NCI-H2029 (cell line): ENCODE data around the gene FAM47B.

ENCODE experiments used
- DNase-seq: peaks from one replicate; lab custom pipeline; 2025; lab: John Stamatoyannopoulos, UW

Gene FAM47B

GRCh38 chrX:34942496-34942895 lies at the start of gene FAM47B:
Gene FAM47B, plus strand, starts transcription at chrX:34942796. Its CDS starts 36 bp downstream, at chrX:34942832.
- DNase-seq = no peak

- no peak for DNase-seq
These were observed 48.9 kb upstream of the FAM47B start for GRCh38 chrX:34893741-34894140.

- no peak for DNase-seq
These were observed 41.9 kb upstream of the FAM47B start for GRCh38 chrX:34900691-34901090.

GRCh38 chrX:34901761-34902160 lies 40.8 kb upstream of the FAM47B start:
- DNase-seq = no peak

DNA sequence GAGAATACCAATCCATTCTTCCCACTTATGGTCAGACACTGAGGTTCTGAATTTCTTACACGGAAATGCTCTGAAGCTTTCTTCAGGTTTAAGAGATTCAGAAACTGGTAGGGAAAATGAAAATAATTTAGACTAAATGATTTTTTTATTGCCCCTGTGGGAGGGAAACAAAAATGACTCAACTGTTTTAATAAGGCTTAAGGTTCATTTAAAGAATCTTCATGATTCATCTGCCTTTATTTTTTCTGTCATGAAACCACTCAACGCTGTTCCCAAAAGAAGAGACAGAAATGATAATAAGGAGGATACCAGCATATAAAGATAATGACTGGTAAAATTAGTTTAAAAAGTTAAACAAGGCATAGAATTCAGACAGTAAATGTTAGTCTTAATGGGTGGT lies 39.3 kb upstream of the FAM47B start:
- DNase-seq = no peak

GRCh38 chrX:34909151-34909550 lies 33.4 kb upstream of the FAM47B start:
- DNase-seq = no peak

DNA sequence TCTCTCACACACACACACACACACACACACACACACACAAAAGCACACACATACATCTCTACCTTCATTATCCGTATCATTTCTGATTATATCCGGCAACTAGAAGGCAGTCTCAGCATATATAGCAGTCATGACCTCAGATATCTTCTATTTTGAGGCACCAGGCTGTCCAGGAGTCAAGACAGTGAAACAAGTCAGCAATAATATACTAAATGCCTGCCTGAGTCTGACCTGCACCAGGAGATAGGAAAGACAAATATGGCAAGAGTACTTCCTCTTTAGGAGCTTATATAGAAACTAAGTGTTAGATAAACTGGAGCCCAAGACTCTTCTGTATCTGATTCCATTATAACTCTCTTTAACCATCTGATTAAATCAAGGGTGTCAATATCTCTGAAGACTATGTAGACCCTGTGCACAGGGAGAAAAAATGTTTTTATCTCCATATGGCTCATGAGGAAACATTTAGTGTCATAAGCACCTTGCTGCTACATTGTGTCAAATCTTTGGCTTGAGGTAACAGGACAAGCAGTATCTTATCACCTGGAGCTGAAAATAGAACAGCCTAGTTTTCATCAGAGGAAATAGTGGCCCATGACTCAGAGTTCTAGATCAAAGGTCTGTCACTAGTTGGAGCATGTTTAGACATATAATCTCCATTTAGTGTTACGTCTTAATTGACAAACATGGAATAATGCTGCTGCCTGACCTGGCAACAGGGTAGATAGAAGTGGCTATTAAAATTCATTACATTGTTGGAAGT lies 27.0 kb upstream of the FAM47B start:
- no peak for DNase-seq

DNA sequence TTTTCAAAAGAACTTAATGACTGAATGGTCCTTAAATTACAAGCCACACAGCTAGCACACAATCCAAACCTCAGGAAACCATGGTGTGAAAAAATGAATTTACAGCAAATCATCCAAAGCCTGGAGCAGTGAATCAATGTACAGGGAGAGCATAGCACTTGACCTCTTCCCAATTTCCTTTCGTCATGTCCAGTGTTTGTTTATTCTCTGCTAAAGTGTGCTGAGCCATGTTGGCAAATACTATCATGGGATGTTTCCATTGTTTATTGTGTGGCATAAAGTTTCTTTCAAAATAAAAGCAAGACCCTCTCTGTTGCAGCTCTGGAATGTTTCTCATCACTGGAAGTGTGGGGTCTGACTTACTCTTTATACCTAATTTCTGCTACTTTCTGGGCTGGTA lies 25.4 kb upstream of the FAM47B start:
- no peak for DNase-seq

DNA sequence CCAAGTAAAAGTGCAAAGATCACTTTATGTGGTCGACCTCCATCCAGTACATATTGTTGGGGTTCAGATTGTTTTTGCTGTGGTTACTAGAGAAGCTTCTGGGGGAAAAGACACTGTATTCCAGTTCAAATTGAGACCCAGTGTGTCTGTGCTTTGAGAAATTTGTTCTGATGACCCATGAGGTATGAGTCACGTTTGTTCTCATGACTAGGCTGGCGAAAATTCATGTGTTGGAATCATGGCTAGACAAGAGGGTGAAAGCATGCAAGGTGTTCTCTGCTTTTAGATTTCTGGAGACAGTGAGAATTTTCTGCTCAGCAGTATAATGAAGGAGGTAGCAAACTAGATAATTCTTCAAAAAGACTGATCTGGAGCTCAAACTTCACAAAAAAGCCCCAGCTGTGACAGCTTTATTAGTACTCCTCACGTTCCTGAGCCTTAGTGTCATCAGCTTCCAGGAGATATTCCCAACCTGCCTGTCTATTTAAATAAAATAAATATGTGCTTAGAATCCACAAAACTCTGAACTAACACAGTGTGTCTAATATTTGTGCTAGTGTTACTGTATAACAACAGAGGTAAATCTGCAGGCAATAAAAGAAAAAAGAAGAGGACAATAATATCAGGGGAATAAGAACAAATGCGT lies 24.4 kb upstream of the FAM47B start:
- DNase-seq = no peak

DNA sequence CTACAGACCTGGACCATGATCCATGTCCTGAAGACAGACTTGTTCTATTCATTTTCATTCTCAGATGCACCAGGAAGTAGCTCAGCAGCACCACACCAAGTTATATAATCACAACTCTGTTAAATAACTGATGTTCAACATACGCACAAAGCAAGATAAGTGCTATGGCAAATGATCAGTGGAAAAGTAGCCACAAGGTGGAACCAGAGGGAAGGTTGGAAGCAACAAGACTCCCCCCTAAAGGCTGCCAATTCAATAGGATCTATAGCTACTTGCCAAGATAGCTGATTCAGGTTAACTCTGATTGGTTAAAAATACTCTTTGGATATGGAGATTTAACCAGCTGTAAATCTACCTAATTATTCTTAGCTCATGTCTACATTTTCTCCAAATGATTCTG lies 23.7 kb upstream of the FAM47B start:
- DNase-seq = no peak

GRCh38 chrX:34927866-34928265 lies 14.7 kb upstream of the FAM47B start:
- no peak for DNase-seq

DNA sequence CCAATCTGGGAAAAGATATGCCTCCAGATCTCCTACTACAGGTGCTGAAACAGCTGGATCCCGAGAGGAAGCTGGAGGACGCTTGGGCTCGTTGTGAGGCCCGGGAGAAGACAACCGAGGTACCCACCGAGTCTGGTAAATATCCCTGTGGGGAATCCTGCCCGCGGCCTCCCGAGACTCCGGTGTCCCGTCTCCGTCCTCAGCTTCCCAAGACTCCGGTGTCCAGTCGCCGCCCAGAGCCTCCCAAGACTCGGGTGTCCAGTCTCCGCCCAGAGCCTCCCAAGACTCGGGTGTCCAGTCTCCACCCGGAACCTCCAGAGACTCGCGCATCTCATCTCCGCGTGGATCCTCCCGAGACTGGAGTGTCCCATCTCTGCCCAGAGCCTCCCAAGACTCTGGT lies 639 bp downstream of the FAM47B start:
- no peak for DNase-seq

DNA sequence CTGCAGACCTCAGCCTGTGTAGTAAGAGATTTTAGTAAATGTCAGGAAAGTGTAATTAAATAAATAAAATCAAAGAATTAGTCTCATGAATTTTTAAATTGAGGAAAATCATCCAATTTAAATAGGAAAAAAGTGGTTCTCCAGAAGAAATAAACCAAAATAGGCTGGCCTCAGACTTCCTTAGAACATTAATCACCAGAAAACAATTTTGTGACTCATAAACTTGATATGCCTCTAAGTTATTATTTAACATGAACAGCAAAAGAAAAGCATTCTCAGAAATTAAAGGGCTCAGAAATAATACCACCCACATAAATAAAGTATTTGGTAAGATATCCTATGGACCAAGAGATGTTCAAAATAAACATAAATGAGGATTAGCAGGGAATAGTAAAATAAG lies 14.3 kb downstream of the FAM47B start:
- no peak for DNase-seq

DNA sequence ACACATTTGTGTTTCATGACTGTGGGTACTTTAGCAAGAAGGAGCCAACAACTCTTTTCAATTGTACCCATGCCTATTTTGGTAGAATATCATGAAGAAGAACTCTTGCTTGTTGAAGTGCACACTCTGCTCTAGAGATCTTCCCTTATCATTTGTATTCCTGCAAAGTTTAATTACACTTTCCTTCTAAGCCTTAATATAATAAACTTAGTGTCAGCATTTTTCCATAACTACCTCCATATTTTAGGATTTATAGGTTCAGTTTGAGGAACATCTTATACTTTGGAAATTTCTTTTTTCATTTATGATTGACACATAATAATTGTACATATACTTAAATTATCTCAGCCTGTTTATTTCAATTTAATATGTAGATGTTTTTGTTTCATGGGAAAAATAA lies 19.1 kb downstream of the FAM47B start:
- DNase-seq = no peak

GRCh38 chrX:34972206-34972605 lies 29.6 kb downstream of the FAM47B start:
- DNase-seq = no peak

DNA sequence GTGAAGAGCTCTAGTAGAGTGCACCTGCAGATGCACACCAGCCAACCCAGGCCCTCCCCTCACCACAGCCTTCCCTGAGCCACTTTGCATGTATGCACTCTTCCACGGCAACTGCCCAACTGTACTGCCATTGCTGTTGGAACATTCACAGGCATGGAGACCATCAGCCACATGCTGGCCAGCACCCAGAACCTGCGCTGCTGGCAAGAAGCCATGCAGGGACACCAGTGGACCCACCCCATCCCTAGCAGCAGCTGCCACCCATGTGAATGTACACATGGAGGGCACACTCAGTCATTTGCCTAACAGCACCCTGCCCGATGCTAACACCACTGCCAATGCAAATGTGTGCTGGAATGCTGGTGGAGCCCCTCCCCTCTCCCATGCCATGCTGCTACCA lies 35.6 kb downstream of the FAM47B start:
- no peak for DNase-seq

- no peak for DNase-seq
These were observed 45.0 kb downstream of the FAM47B start for GRCh38 chrX:34987646-34988045.
